Measurements from ENCODE around the gene HACD4.

- TF ChIP-seq TEAD4 (CRISPR knock-in tag; IDR thresholded peaks at IDR 0.05) = no peak
- no peak for TF ChIP-seq ZNF138 (CRISPR knock-in tag; conservative IDR thresholded peaks at IDR 0.05)
- TF ChIP-seq CTCF (IDR thresholded peaks at IDR 0.05) = no peak
- no peak for TF ChIP-seq FOXK1 (CRISPR knock-in tag; IDR thresholded peaks at IDR 0.05)
- TF ChIP-seq ARID4B (CRISPR knock-in tag; IDR thresholded peaks at IDR 0.05; ENCODE audit: borderline replicate concordance) = no peak
- no peak for TF ChIP-seq TCF7 (CRISPR knock-in tag; IDR thresholded peaks at IDR 0.05; ENCODE audit: low read depth)
- TF ChIP-seq SP1 (CRISPR knock-in tag; conservative IDR thresholded peaks at IDR 0.05) = no peak
- no peak for TF ChIP-seq ETV6 (CRISPR knock-in tag; IDR thresholded peaks at IDR 0.05)
- TF ChIP-seq E2F4 (CRISPR knock-in tag; IDR thresholded peaks at IDR 0.05; ENCODE audit: borderline replicate concordance, low read depth) = no peak
- no peak for TF ChIP-seq ATF2 (CRISPR knock-in tag; IDR thresholded peaks at IDR 0.05; ENCODE audit: borderline replicate concordance, low read depth)
- TF ChIP-seq MYBL2 (CRISPR knock-in tag; IDR thresholded peaks at IDR 0.05) = no peak
- no peak for TF ChIP-seq MAX (CRISPR knock-in tag; IDR thresholded peaks at IDR 0.05)
Measured at GRCh38 chr9:21002040-21002439, 29.4 kb downstream of the HACD4 start.

All from WTC11 (cell line).